IMR-90 (cell line): Measurements from ENCODE around the gene SEC24D. TPM values are rescaled to one million over a fixed set of nuclear protein-coding genes. Genes with fewer than 3 reads are reported as not detected.

Experiments
- ATAC-seq: fragments of 200-7000 bp; cut with Tn5 transposase; 2 replicates; pipeline ENCODE4 v1.9.1; 2020; ENCODE audit warnings: low read depth, mild to moderate bottlenecking, moderate library complexity
- BruUV-seq: library from RNA; stranded (reverse); fragments of 400-500 nt; replicated peaks from 2 replicates; lab custom pipeline; 2021; lab: Mats Ljungman, UMichigan
- CTCF ChIA-PET: fragments of 300-600 bp; formaldehyde crosslinking; extraction: SDS; loops from one replicate; lab custom pipeline; 2021; ENCODE audit warnings: antibody characterized with exemption; lab: Yijun Ruan, JAX
- POLR2A ChIA-PET: fragments of 300-600 bp; sonication (Branson Sonifier 250); formaldehyde crosslinking; loops from one replicate; lab custom pipeline; 2022; ENCODE audit warnings: antibody characterized with exemption; ENCODE audit not compliant: unreplicated experiment; lab: Charles Lee
- DNase-seq: peaks from one replicate; pipeline ENCODE4 v3.0.0; 2013
- H2AFZ ChIP-seq: replicated peaks from 2 replicates; pipeline ENCODE3; 2013; ENCODE audit warnings: low read length, mild to moderate bottlenecking; ENCODE audit not compliant: poor library complexity
- H2AK5ac ChIP-seq: 2 replicates; pipeline ENCODE4 v1.6.1; 2013; ENCODE audit warnings: low read depth, low read length, inconsistent platforms
- H2AK9ac ChIP-seq: replicated peaks from 2 replicates; pipeline ENCODE3; 2013; ENCODE audit warnings: mild to moderate bottlenecking, low read depth, low read length, moderate library complexity; ENCODE audit not compliant: poor library complexity
- H2BK120ac ChIP-seq: 2 replicates; pipeline ENCODE4 v1.6.1; 2013; ENCODE audit warnings: low read depth, low read length, inconsistent platforms
- H2BK15ac ChIP-seq: 3 replicates; pipeline ENCODE4 v1.6.1; 2013; ENCODE audit warnings: low read depth, low read length, inconsistent platforms
- H2BK20ac ChIP-seq: 2 replicates; pipeline ENCODE4 v1.6.1; 2013; ENCODE audit warnings: low read depth, mild to moderate bottlenecking, inconsistent platforms, low read length, moderate library complexity
- H2BK5ac ChIP-seq: 2 replicates; pipeline ENCODE4 v1.6.1; 2013; ENCODE audit warnings: mild to moderate bottlenecking, low read depth, low read length, inconsistent platforms; ENCODE audit not compliant: poor library complexity, severe bottlenecking
- H3K14ac ChIP-seq: replicated peaks from 2 replicates; pipeline ENCODE4 v1.6.1; 2013; ENCODE audit warnings: low read depth, low read length, inconsistent platforms
- H3K18ac ChIP-seq: 2 replicates; pipeline ENCODE4 v1.6.1; 2013; ENCODE audit warnings: low read depth, low read length, control low read depth
- H3K23ac ChIP-seq: 2 replicates; pipeline ENCODE4 v1.6.1; 2013; ENCODE audit warnings: low read depth, low read length, inconsistent platforms
- H3K27ac ChIP-seq: 2 replicates; pipeline ENCODE4 v1.5.1; 2013; ENCODE audit warnings: mild to moderate bottlenecking, control low read depth, low read length; ENCODE audit not compliant: insufficient read depth
- H3K27me3 ChIP-seq: 2 replicates; pipeline ENCODE4 v1.6.1; 2013; ENCODE audit warnings: low read length; ENCODE audit not compliant: control insufficient read depth, insufficient read depth
- H3K36me3 ChIP-seq: 2 replicates; pipeline ENCODE4 v1.6.1; 2013; ENCODE audit warnings: low read length, mixed read lengths; ENCODE audit not compliant: control insufficient read depth, insufficient read depth
- H3K4ac ChIP-seq: 2 replicates; pipeline ENCODE4 v1.6.1; 2013; ENCODE audit warnings: low read depth, low read length, inconsistent platforms
- H3K4me1 ChIP-seq: 2 replicates; pipeline ENCODE4 v1.6.1; 2013; ENCODE audit warnings: low read length, mixed read lengths; ENCODE audit not compliant: control insufficient read depth, insufficient read depth
- H3K4me2 ChIP-seq: 2 replicates; pipeline ENCODE4 v1.6.1; 2013; ENCODE audit warnings: low read depth, mild to moderate bottlenecking, control low read depth, low read length, moderate library complexity
- H3K4me3 ChIP-seq: 2 replicates; pipeline ENCODE4 v1.5.1; 2013; ENCODE audit warnings: low read depth, mild to moderate bottlenecking, control low read depth, low read length, moderate library complexity; ENCODE audit not compliant: insufficient read depth
- H3K56ac ChIP-seq: 2 replicates; pipeline ENCODE4 v1.6.1; 2013; ENCODE audit warnings: low read length, inconsistent platforms; ENCODE audit not compliant: insufficient read depth; ENCODE audit errors: extremely low read depth
- H3K79me1 ChIP-seq, 2 experiments: 2 replicates each; pipeline ENCODE4 v1.6.1; 2013; ENCODE audit warnings: low read length in 2 of 2, inconsistent platforms in 1 of 2, low read depth in 1 of 2
- H3K9ac ChIP-seq: 2 replicates; pipeline ENCODE4 v1.6.1; 2013; ENCODE audit warnings: low read depth, low read length, control low read depth
- H3K9me1 ChIP-seq: 2 replicates; pipeline ENCODE4 v1.6.1; 2013; ENCODE audit warnings: low read length, inconsistent platforms; ENCODE audit not compliant: insufficient read depth
- H3K9me3 ChIP-seq: 2 replicates; pipeline ENCODE4 v1.6.1; 2013; ENCODE audit warnings: low read length; ENCODE audit not compliant: control insufficient read depth, insufficient read depth
- H4K20me1 ChIP-seq: 2 replicates; pipeline ENCODE4 v1.6.1; 2013; ENCODE audit warnings: low read length, inconsistent platforms; ENCODE audit not compliant: insufficient read depth
- H4K5ac ChIP-seq: 2 replicates; pipeline ENCODE4 v1.6.1; 2013; ENCODE audit warnings: mild to moderate bottlenecking, low read depth, low read length, control low read depth
- H4K8ac ChIP-seq, 2 experiments: 2 replicates each; pipeline ENCODE4 v1.6.1; 2013; ENCODE audit warnings: low read depth in 2 of 2, low read length in 2 of 2, control low read depth in 1 of 2, inconsistent platforms in 1 of 2
- H4K91ac ChIP-seq: 2 replicates; pipeline ENCODE4 v1.6.1; 2013; ENCODE audit warnings: low read depth, low read length, inconsistent platforms; ENCODE audit not compliant: insufficient read depth
- MAFK ChIP-seq: IDR thresholded peaks from 2 replicates; pipeline ENCODE4 v1.6.1; 2012; ENCODE audit warnings: low read depth, low read length, improper control_type of control experiment
- POLR2A ChIP-seq: IDR thresholded peaks from 2 replicates; pipeline ENCODE4 v1.6.1; 2012; ENCODE audit warnings: mild to moderate bottlenecking, low read depth, low read length
- RCOR1 ChIP-seq: IDR thresholded peaks from 2 replicates; pipeline ENCODE4 v1.6.1; 2012; ENCODE audit warnings: mild to moderate bottlenecking, low read length, improper control_type of control experiment; ENCODE audit not compliant: insufficient replicate concordance
- WGBS, 2 experiments: methylation state at CpG; one replicate each; pipeline versions ENCODE4 v1.1.5 to v1.1.7; 2013; ENCODE audit warnings: missing lambda C conversion rate in 2 of 2; ENCODE audit not compliant: insufficient read length in 1 of 2; ENCODE audit errors: extremely low coverage in 2 of 2; 5-methylcytosine and 5-hydroxymethylcytosine counted together
- dilution Hi-C: fragments of 300-500 bp; cut with HindIII; formaldehyde crosslinking; loops from one replicate; pipeline ENCODE4 v1.14.3; 2018; ENCODE audit warnings: low sequenced_read_pairs; ENCODE audit not compliant: unreplicated experiment
- in situ Hi-C: fragments of 300-500 bp; cut with MboI; formaldehyde crosslinking; loops from 3 replicates; pipeline ENCODE4 v1.14.3; 2019; ENCODE audit warnings: low sequenced_read_pairs, inconsistent platforms, mixed read lengths
- intact Hi-C: fragments of 100-400 bp; cut with micrococcal nuclease; formaldehyde crosslinking; loops from 2 replicates; pipeline ENCODE4 v1.10.0; 2022
- polyA plus RNA-seq, 3 experiments: library from polyadenylated mRNA; depleted of rRNA; stranded (reverse); fragments of >200 nt; gene quantifications; 2 replicates each; pipeline ENCODE4 v1.2.3, GENCODE V29; 2012; ENCODE audit warnings: low replicate concordance in 1 of 3
- total RNA-seq: library from RNA; depleted of rRNA; stranded (reverse); fragments of >200 nt; gene quantifications from 2 replicates; pipeline ENCODE4 v1.2.3, GENCODE V29; 2012

SEC24D gene
- total and polyA plus RNA-seq, 2 of the 4 experiments (the other 2 are of a cell fraction), result 93.2 to 111 TPM

DNA sequence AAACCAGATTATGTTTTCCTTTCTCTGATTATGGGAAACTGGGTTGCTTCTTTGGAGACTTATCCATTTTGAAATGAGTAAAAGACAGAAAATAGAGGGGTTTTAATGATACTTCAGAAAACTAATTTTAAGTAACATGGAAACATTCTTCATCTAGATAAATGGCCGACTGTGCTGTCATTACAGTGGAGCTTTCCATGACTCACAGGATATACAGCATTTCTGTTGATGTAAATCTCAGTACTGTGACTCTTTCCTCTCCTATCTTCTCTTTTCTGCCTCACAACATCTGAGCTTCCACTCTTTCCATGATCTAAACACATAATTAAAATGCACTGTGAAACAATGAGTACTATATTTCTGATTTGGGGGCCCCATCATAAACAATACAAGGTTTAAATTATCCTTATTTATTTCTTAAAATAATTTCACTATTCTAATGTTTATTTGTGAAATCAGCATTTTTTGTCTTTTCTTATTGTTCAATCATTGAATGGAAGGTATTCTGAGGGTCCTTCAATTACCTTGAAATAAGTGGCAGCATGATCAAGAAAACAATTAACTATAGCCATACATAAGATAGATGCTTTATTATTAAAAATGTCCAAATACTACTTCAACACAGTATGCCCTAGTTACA lies 19.3 kb downstream of the SEC24D start:
- no peak overlapping the region for H3K4ac ChIP-seq
- dilution Hi-C loops (no loop called here), in situ Hi-C loops (no loop called here), intact Hi-C loops (loop anchor here (2.0 kb wide), 1 partner anchor 14 kb away; no protein-coding TSS in a partner anchor)
- no peak overlapping the region for H4K91ac ChIP-seq
- no peak overlapping the region for H2AK9ac ChIP-seq
- no peak for TF ChIP-seq RCOR1
- TF ChIP-seq POLR2A, result no peak
- peak; percentile 62 for TF ChIP-seq MAFK
- ATAC-seq, result peak; percentile 87
- H2BK120ac ChIP-seq, result no peak overlapping the region
- H3K27ac ChIP-seq, result no peak overlapping the region
- no peak overlapping the region for H2AFZ ChIP-seq
- no CpG with 5 or more reads among the region's 1 CpG for WGBS, 2 experiments
- peaks cover 43% of the 10 kb centered on the region for H3K36me3 ChIP-seq
- no peak overlapping the region for H3K4me2 ChIP-seq
- H3K18ac ChIP-seq, result no peak overlapping the region
- H3K9me3 ChIP-seq, result no peaks in the 10 kb centered on the region
- POLR2A ChIA-PET, result no interaction called here
- DNase-seq, result peak; percentile 75
- no peaks in the 10 kb centered on the region for H3K27me3 ChIP-seq
- peaks cover 30 to 62% of the 10 kb centered on the region in 2 experiments; a peak in 3 of 4 replicates for H3K79me1 ChIP-seq
- peaks cover 78% of the 10 kb centered on the region for H4K20me1 ChIP-seq
- H3K9ac ChIP-seq, result no peak overlapping the region
- no TSS peak for BruUV-seq
- no peak overlapping the region for H3K4me3 ChIP-seq
- no peak overlapping the region for H3K23ac ChIP-seq
- peaks cover 26% of the 10 kb centered on the region for H3K9me1 ChIP-seq
- CTCF ChIA-PET, result interaction anchor here (0.6 to 0.7 kb wide), 2 partner anchors 8 to 140 kb away, joined by 3 read pairs; no protein-coding TSS in a partner anchor
- no peak overlapping the region for H4K5ac ChIP-seq
- peaks cover 20% of the 10 kb centered on the region for H3K4me1 ChIP-seq
- no peak overlapping the region for H2AK5ac ChIP-seq
- H3K56ac ChIP-seq, result no peak overlapping the region
- H4K8ac ChIP-seq, result no peak overlapping the region
- no peak overlapping the region for H2BK20ac ChIP-seq
- H2BK15ac ChIP-seq, result no peak overlapping the region
- H2BK5ac ChIP-seq, result peak overlapping the region; percentile 28
- H3K14ac ChIP-seq, result no peak overlapping the region
